Large intestine (tissue), 3 donors: ENCODE data around the gene TMEM187. TPM values are rescaled to one million over a fixed set of nuclear protein-coding genes. Genes with fewer than 3 reads are reported as not detected.
"Not testable (repeated sequence)": the region's sequence is repeated elsewhere in the genome, so short reads cannot be mapped to it uniquely, and the experiment has no call there.

Source experiments
- DNase-seq, 2 donors: peaks; one replicate each; pipeline versions ENCODE4 v3.0.0 to v3.0.0-alpha.2; 2013
- H3K27ac ChIP-seq: one replicate; pipeline ENCODE4 v1.5.1; 2013; ENCODE audit warnings: low read length
- H3K27me3 ChIP-seq: 2 replicates; pipeline ENCODE4 v1.6.1; 2013; ENCODE audit warnings: low read length; ENCODE audit not compliant: control insufficient read depth, insufficient read depth
- H3K36me3 ChIP-seq: 2 replicates; pipeline ENCODE4 v1.6.1; 2013; ENCODE audit warnings: low read length; ENCODE audit not compliant: control insufficient read depth, insufficient read depth
- H3K4me1 ChIP-seq: one replicate; pipeline ENCODE4 v1.6.1; 2013; ENCODE audit warnings: low read length; ENCODE audit not compliant: control insufficient read depth, insufficient read depth
- H3K4me3 ChIP-seq: one replicate; pipeline ENCODE4 v1.5.1; 2013; ENCODE audit warnings: low read length
- H3K9me3 ChIP-seq: one replicate; pipeline ENCODE4 v1.6.1; 2013; ENCODE audit warnings: mild to moderate bottlenecking, low read depth, low read length, moderate library complexity; ENCODE audit not compliant: control insufficient read depth
- WGBS: methylation state at CpG from one replicate; pipeline ENCODE4 v1.1.5; 2013; ENCODE audit warnings: low lambda C conversion rate; ENCODE audit not compliant: insufficient coverage; 5-methylcytosine and 5-hydroxymethylcytosine counted together
- polyA plus RNA-seq: library from polyadenylated mRNA; unstranded; fragments of 120-200 nt; gene quantifications from one replicate; pipeline ENCODE4 v1.2.1, GENCODE V29; 2013

Gene TMEM187
- polyA plus RNA-seq, 1 donor: 4.9 TPM

DNA sequence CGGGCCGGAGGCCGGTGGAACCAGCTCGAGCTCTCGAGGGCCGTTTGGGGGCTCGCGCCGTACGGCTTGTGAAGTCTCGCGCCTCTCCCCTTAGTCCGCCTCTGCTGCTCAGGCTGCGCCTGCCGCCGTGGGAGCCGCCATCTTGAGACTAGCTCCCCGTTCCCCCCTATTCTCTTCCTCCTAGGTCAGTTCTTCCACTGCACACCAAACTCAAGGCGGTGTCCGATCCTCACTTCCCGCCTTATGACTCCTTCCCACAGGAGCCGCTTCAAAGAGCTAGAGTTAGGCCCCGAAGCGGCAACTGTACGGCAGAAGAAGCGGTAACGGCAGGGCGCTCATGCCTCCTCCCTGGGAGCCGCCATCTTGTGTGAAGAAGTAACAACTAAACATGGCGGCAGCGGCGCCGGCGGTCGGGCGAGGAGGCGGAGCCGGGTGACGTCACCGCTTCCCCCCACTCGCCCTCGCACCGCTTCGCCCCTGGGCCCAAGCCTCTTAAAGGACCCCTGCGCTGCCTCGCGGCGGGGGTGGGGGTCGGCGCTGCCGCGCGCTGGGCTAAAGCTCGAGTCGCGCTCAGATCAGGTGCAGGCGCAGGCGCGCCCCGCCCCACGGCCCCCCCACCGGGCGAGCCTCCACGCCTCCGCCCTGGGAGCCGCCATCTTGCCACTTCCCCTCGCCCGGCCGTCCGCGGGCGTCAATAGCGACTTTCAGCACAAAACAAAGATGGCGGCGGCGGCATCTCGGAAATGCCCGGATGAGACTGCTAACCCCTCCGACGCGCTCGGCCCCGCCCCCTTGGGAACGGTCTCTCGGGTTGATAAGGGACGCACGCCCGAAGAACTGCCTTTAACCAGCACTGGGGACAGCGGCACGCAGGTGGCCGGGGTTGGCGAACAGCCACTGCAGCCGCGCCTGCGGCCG is 845 bp upstream of the TMEM187 start, which contains the start of gene HCFC1:
TSS of gene HCFC1 (minus strand) at position 369 of the 918 bp plus-strand sequence. CDS start 978 bp downstream, outside the sequence.
- no peaks in the 10 kb centered on the region for H3K27me3 ChIP-seq
- H3K27ac ChIP-seq: peak within 1 kb of the TSS; percentile 100
- H3K36me3 ChIP-seq: peaks cover 7% of the 10 kb centered on the region
- H3K9me3 ChIP-seq: no peaks in the 10 kb centered on the region
- DNase-seq: peak; percentile 92 to 93
- H3K4me1 ChIP-seq: peaks cover 37% of the 10 kb centered on the region
- WGBS: no CpG with 5 or more reads among the region's 96 CpGs
- H3K4me3 ChIP-seq: peak within 1 kb of the TSS; percentile 99

GRCh38 chrX:153973127-153974002 is 811 bp downstream of the TMEM187 start:
- Histone ChIP-seq H3K36me3 (peaks cover under 1% of the 10 kb centered on the region), H3K27me3 (no peaks in the 10 kb centered on the region), H3K4me3 (peak overlapping the region; percentile 54), H3K9me3 (no peaks in the 10 kb centered on the region), H3K4me1 (peaks cover 23% of the 10 kb centered on the region), H3K27ac (peak overlapping the region; percentile 92)
- no CpG with 5 or more reads among the region's 20 CpGs for WGBS
- DNase-seq: no peak

GRCh38 chrX:153974003-153974725 is 1.6 kb downstream of the TMEM187 start:
- H3K4me1 ChIP-seq: peaks cover 18% of the 10 kb centered on the region
- H3K27me3 ChIP-seq: no peaks in the 10 kb centered on the region
- H3K9me3 ChIP-seq: no peaks in the 10 kb centered on the region
- no peak overlapping the region for H3K4me3 ChIP-seq
- H3K27ac ChIP-seq: peak overlapping the region; percentile 92
- H3K36me3 ChIP-seq: no peaks in the 10 kb centered on the region
- DNase-seq: peak in 1 of 2 donors; percentile 62
- WGBS: no CpG with 5 or more reads among the region's 14 CpGs

DNA sequence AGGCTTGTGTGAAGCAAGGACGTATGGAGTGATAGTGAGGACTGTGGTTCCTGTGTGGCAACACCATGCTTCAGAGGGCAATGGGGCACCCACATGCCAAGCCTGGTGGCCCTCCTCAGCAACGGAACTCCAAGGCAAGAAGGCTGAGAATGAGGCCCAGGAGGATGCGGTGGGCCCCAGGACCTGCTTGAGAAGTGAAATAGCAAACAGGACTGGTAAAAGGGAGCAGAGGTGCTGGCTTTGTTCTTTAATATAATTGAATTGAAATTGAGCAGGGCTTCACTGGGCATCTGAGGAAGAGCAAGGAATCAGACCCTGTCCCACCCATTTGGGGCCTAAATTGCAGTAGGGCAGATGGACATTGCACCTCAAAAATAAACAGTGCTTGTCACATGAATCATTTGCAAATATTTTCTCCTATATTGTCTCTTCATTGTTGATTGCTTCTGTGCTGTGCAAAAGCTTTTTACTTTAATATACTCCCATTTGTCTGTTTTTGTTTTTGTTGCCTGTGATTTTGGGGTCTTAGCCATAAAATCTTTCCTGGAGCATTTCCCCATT is 2.3 kb downstream of the TMEM187 start:
- H3K36me3 ChIP-seq: no peaks in the 10 kb centered on the region
- no peak overlapping the region for H3K4me3 ChIP-seq
- peak overlapping the region; percentile 92 for H3K27ac ChIP-seq
- peaks cover 14% of the 10 kb centered on the region for H3K4me1 ChIP-seq
- H3K27me3 ChIP-seq: no peaks in the 10 kb centered on the region
- no CpG with 5 or more reads among the region's 3 CpGs for WGBS
- no peaks in the 10 kb centered on the region for H3K9me3 ChIP-seq
- no peak for DNase-seq

DNA sequence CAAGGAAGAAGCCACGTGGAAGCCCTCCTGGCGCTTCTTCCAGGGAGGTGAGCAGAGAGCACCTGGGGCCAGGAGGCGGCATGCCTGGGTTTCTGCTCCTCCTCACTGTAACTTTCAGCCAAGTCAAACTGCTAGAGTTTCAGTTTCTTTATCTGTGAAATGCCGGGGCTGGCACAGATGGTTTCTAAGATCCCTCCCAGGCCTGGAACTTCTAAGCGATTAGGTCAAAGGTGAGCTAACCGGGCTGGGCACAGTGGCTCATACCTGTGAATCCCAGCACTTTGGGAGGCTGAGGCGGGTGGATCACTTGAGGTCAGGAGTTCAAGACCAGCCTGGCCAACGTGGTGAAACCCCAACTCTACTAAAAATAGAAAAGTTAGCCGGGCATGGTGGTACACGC is 7.8 kb downstream of the TMEM187 start:
- Histone ChIP-seq H3K27ac (peak overlapping the region; percentile 42), H3K4me1 (peaks cover 12% of the 10 kb centered on the region)
- no CpG with 5 or more reads among the region's 10 CpGs for WGBS
- not testable (repeated sequence) for H3K36me3 ChIP-seq, H3K9me3 ChIP-seq, H3K4me3 ChIP-seq, H3K27me3 ChIP-seq
- DNase-seq: peak in 1 of 2 donors; percentile 51

GRCh38 chrX:153981231-153981630 is 8.7 kb downstream of the TMEM187 start:
- no peaks in the 10 kb centered on the region for H3K27me3 ChIP-seq
- peaks cover 13% of the 10 kb centered on the region for H3K4me1 ChIP-seq
- H3K27ac ChIP-seq: no peak overlapping the region
- no CpG with 5 or more reads among the region's 7 CpGs for WGBS
- no peak for DNase-seq
- H3K36me3 ChIP-seq: no peaks in the 10 kb centered on the region
- H3K4me3 ChIP-seq: no peak overlapping the region
- peaks cover 5% of the 10 kb centered on the region for H3K9me3 ChIP-seq

DNA sequence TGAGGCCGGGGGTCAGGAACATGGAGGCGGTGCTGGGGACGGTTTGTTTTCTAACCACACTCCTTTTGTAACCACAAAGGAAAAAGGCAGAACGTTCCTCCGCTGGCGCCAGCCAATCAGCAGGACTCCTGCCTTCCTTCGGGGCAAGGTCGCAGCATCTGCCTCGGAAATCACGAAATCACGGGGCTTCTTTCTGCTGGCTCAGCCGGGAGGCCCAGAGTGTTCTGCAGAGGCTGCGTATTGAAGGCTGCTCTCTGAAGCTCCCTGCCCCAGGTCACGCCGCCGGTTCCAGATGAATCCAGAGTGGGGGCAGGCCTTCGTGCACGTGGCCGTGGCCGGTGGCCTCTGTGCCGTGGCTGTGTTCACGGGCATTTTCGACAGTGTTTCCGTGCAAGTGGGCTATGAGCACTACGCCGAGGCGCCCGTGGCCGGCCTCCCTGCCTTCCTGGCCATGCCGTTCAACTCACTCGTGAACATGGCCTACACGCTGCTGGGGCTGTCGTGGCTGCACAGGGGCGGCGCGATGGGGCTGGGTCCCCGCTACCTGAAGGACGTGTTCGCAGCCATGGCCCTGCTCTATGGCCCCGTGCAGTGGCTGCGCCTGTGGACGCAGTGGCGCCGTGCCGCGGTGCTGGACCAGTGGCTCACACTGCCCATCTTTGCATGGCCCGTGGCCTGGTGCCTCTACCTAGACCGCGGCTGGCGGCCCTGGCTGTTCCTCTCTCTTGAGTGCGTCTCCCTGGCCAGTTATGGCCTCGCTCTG is 9.4 kb downstream of the TMEM187 start:
- whole genome bisulfite sequencing: no CpG with 5 or more reads among the region's 52 CpGs
- Histone ChIP-seq H3K4me1 (peaks cover 13% of the 10 kb centered on the region), H3K9me3 (peaks cover 5% of the 10 kb centered on the region), H3K4me3 (no peak overlapping the region), H3K27me3 (no peaks in the 10 kb centered on the region), H3K36me3 (no peaks in the 10 kb centered on the region), H3K27ac (no peak overlapping the region)
- no peak for DNase-seq

GRCh38 chrX:153983321-153983801 is 10.8 kb downstream of the TMEM187 start:
- H3K27ac ChIP-seq: no peak overlapping the region
- DNase-seq: no peak
- no peaks in the 10 kb centered on the region for H3K36me3 ChIP-seq
- WGBS: no CpG with 5 or more reads among the region's 12 CpGs
- peaks cover 5% of the 10 kb centered on the region for H3K9me3 ChIP-seq
- no peaks in the 10 kb centered on the region for H3K27me3 ChIP-seq
- H3K4me3 ChIP-seq: no peak overlapping the region
- H3K4me1 ChIP-seq: peaks cover 13% of the 10 kb centered on the region
